ENCODE data around the gene RBM43. TPM values are rescaled to one million over a fixed set of nuclear protein-coding genes. Genes with fewer than 3 reads are reported as not detected.

RBM43 gene
- total RNA-seq, 2 donors from 2014 or later: 2.0 to 5.3 TPM

DNA sequence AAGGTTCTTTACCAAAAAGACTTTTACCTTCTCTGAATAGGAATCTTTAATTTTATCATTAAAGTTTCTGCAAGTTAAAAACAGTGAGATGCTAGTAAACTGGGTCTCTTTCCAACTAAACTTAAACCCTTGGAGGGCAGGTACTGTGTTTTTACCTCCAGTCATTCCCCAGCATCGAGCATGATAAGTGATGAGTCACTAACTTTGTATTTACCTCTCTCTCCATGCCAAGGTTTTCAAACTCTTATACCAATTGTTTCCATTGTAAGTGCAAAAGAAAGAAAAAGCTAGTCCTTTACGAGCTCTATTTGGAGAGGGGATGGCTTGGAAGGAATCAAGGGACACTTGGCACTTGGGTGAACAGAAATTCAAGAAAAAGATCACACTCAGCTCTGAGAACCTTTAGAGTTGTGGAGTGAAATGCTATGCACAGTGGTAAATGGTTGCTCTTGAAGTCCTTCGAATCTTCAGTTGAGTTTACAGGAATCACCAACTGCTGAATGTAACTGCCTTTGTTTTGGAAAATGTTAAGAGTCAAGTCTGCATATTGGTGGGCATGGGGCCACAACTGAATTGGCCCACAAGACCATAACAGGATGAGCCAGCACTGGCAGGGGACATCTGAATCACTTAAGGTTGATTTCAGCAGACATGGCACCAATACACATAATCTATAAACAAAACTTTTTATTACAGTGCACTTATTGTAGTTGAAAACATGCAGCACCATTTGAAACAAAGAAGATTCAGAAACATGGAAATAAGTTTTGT lies 8.3 kb upstream of the RBM43 start:
- DNase-seq (ENCODE audit: low spot score) (no peak), ATAC-seq (ENCODE audit: insufficient number of reproducible peaks, low FRiP score, low read depth) (no peak)
- no peak overlapping the region for H3K4me3 ChIP-seq
- H3K27me3 ChIP-seq (replicated peaks; ENCODE audit: insufficient read depth): no peaks in the 10 kb centered on the region
- TF ChIP-seq, protein P1, sequence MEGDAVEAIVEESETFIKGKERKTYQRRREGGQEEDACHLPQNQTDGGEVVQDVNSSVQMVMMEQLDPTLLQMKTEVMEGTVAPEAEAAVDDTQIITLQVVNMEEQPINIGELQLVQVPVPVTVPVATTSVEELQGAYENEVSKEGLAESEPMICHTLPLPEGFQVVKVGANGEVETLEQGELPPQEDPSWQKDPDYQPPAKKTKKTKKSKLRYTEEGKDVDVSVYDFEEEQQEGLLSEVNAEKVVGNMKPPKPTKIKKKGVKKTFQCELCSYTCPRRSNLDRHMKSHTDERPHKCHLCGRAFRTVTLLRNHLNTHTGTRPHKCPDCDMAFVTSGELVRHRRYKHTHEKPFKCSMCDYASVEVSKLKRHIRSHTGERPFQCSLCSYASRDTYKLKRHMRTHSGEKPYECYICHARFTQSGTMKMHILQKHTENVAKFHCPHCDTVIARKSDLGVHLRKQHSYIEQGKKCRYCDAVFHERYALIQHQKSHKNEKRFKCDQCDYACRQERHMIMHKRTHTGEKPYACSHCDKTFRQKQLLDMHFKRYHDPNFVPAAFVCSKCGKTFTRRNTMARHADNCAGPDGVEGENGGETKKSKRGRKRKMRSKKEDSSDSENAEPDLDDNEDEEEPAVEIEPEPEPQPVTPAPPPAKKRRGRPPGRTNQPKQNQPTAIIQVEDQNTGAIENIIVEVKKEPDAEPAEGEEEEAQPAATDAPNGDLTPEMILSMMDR (IDR thresholded peaks at IDR 0.05): no peak
- H3K36me3 ChIP-seq: peaks cover 2% of the 10 kb centered on the region
- H3K27ac ChIP-seq: peak overlapping the region; percentile 19 to 30
- H3K9me3 ChIP-seq: no peaks in the 10 kb centered on the region
- H3K4me1 ChIP-seq (ENCODE audit: control insufficient read depth in 1 of 2, low read depth in 2 of 2): peaks cover 10 to 17% of the 10 kb centered on the region in 2 donors

DNA sequence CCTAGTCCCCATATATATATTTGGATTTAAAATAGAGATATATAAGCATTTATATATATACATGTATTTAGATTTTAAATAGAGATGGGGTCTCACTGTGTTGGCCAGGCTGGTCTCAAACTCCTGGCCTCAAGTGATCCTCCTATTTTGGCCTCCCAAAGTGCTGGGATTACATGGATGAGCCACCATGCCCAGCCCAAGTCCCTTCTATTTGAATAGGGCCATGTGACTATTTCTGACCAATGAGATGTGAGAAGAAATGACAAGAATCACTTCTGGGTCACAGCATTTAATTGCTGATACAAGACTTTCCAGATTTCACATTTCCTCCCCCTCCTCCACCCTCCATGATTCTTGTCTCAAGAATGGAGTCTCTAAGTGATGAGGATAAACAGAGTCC lies 6.4 kb upstream of the RBM43 start:
- no peak for ATAC-seq (ENCODE audit: insufficient number of reproducible peaks, low FRiP score, low read depth)
- Histone ChIP-seq H3K4me3 (no peak overlapping the region), H3K9me3 (no peaks in the 10 kb centered on the region), H3K36me3 (peaks cover 2% of the 10 kb centered on the region), H3K4me1 (ENCODE audit: control insufficient read depth in 1 of 2, low read depth in 2 of 2) (peaks cover 10 to 17% of the 10 kb centered on the region in 2 donors), H3K27me3 (replicated peaks; ENCODE audit: insufficient read depth) (no peaks in the 10 kb centered on the region), H3K27ac (peak overlapping the region; percentile 23 to 30)
- TF ChIP-seq, protein P1 (IDR thresholded peaks at IDR 0.05): no peak
- DNase-seq (ENCODE audit: low spot score): no peak

DNA sequence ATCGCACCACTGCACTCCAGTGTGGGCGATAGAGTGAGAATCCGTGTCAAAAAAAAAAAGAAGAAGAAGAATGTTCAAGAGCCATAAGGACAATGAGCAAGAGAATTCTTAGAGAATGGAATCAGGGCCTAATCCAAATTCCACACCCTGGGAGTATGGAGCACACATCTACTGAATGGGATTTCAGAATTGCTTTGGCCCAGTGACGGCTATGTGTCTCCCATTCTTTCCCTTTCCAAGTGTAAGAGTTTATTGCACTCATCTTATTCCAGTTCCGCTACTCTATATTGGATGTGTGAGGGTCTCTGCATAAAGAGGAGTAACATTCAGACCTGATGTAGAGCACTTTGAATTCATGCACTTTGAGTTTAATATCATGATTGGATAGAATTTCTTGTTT lies 5.9 kb upstream of the RBM43 start:
- H3K4me3 ChIP-seq: no peak overlapping the region
- TF ChIP-seq, protein P1 (IDR thresholded peaks at IDR 0.05): no peak
- H3K36me3 ChIP-seq: no peaks in the 10 kb centered on the region
- DNase-seq (ENCODE audit: low spot score): no peak
- H3K27me3 ChIP-seq (replicated peaks; ENCODE audit: insufficient read depth): no peaks in the 10 kb centered on the region
- peaks cover 10 to 17% of the 10 kb centered on the region in 2 donors for H3K4me1 ChIP-seq (ENCODE audit: control insufficient read depth in 1 of 2, low read depth in 2 of 2)
- ATAC-seq (ENCODE audit: insufficient number of reproducible peaks, low FRiP score, low read depth): no peak
- H3K27ac ChIP-seq: no peak overlapping the region
- no peaks in the 10 kb centered on the region for H3K9me3 ChIP-seq

DNA sequence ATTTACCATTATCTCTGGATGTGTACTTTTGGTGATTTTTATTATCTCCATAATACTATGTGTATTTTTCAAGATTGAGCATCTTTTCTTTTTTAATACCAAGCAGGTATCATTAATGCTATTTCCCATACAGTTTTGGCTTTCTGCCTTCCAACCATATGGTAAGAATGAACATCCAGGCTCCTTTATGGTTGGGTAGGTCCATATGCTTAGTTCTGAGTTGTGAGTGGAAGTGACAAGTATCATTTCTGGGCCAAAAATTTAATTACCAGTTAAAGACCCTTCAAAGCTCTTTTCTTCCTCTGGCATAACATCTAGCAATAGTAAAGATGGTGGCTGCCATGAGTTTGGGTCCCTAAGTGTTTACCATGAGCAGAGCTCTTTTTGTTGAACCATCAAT lies 4.3 kb upstream of the RBM43 start:
- TF ChIP-seq, protein P1 (IDR thresholded peaks at IDR 0.05): no peak
- Histone ChIP-seq H3K27me3 (replicated peaks; ENCODE audit: insufficient read depth) (no peaks in the 10 kb centered on the region), H3K27ac (no peak overlapping the region), H3K9me3 (no peaks in the 10 kb centered on the region), H3K36me3 (no peaks in the 10 kb centered on the region), H3K4me3 (no peak overlapping the region), H3K4me1 (ENCODE audit: control insufficient read depth in 1 of 2, low read depth in 2 of 2) (peaks cover 10 to 21% of the 10 kb centered on the region in 2 donors)
- ATAC-seq (ENCODE audit: insufficient number of reproducible peaks, low FRiP score, low read depth) (no peak), DNase-seq (ENCODE audit: low spot score) (no peak)

DNA sequence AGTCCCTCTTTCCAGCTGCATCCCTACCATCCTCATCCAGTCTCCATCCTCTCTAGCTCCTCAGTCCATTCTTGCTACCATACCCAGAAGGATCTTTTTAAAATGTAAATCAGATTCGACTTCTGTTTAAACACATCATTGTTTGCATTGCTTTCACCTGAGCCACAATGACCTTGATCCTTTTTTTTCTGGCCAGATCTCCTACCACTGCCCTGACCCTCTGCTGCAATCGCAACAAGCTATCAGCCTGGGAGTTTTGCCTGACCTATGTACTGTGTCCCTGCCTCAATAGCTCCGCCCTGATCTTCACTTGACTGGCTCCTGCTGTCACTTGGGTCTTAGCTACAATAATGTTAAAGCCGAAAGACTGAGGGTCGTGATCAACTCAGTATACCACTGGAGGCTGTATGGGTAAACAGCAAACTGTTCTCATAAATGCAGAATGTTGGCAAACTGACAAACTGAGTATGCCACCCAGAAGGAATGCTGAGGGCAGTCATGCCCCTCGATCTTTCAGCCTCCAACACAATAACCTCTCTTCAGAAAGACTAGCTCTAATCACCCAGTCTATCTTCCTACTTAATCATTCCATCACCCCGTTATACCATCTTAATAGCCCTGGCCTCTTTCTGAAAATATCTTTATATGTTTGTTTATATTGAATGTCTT lies 2.6 kb upstream of the RBM43 start:
- no peaks in the 10 kb centered on the region for H3K9me3 ChIP-seq
- H3K4me1 ChIP-seq (ENCODE audit: control insufficient read depth in 1 of 2, low read depth in 2 of 2): peaks cover 14 to 20% of the 10 kb centered on the region in 2 donors
- no peak for ATAC-seq (ENCODE audit: insufficient number of reproducible peaks, low FRiP score, low read depth)
- no peak overlapping the region for H3K4me3 ChIP-seq
- H3K27ac ChIP-seq: no peak overlapping the region
- no peak for DNase-seq (ENCODE audit: low spot score)
- TF ChIP-seq, protein P1 (IDR thresholded peaks at IDR 0.05): no peak
- no peaks in the 10 kb centered on the region for H3K27me3 ChIP-seq (replicated peaks; ENCODE audit: insufficient read depth)
- no peaks in the 10 kb centered on the region for H3K36me3 ChIP-seq

All from thoracic aorta (tissue), 2 donors.